Keratinocyte (primary cell): ENCODE data around the gene SHISA4.

Experiments used
- CTCF ChIP-seq, 3 experiments: IDR thresholded peaks in 1 of 3; conservative IDR thresholded peaks in 1 of 3; optimal IDR thresholded peaks in 1 of 3; 2 replicates in 2 of 3; 3 replicates in 1 of 3; pipeline versions ENCODE3 to v1.5.1; 2011; ENCODE audit warnings: low read length in 3 of 3, mild to moderate bottlenecking in 3 of 3, moderate library complexity in 2 of 3, control low read depth in 1 of 3, inconsistent platforms in 1 of 3; ENCODE audit not compliant: insufficient read depth in 2 of 3; ENCODE audit errors: extremely low read depth in 1 of 3
- EZH2 ChIP-seq: IDR thresholded peaks from one replicate; pipeline ENCODE4 v1.6.1; 2012; ENCODE audit warnings: inconsistent platforms, mild to moderate bottlenecking, low read length, moderate library complexity

GRCh38 chr1:201916649-201917249, 28.1 kb downstream of the SHISA4 start:
- no peak for TF ChIP-seq CTCF (optimal IDR thresholded peaks at IDR 0.05 in 1 of 3, IDR thresholded peaks at IDR 0.05 in 1 of 3, conservative IDR thresholded peaks at IDR 0.05 in 1 of 3; ENCODE audit: extremely low read depth in 1 of 3, insufficient read depth in 2 of 3, low read length in 3 of 3)
- TF ChIP-seq EZH2: no peak
